AG04450 (cell line): ENCODE results near the gene PCSK6. TPM values are rescaled to one million over a fixed set of nuclear protein-coding genes. Genes with fewer than 3 reads are reported as not detected.

Experiments used
- CTCF ChIA-PET: fragments of 300-600, 350-600 bp; formaldehyde crosslinking; extraction: SDS; loops from one replicate; lab custom pipeline; 2022; ENCODE audit warnings: antibody characterized with exemption, inconsistent platforms; lab: Charles Lee
- POLR2A ChIA-PET: fragments of 350-600 bp; formaldehyde crosslinking; extraction: SDS; loops from one replicate; lab custom pipeline; 2021; ENCODE audit warnings: antibody characterized with exemption, inconsistent platforms; lab: Yijun Ruan, JAX
- DNase-seq: peaks from one replicate; pipeline ENCODE4 v3.0.0-alpha.2; 2011; ENCODE audit warnings: low read depth, low spot score
- H3K27ac ChIP-seq: one replicate; pipeline ENCODE4 v1.5.1; 2012; ENCODE audit warnings: low read depth, low read length, control low read depth
- H3K27me3 ChIP-seq: one replicate; pipeline ENCODE4 v1.6.0; 2012; ENCODE audit warnings: low read length; ENCODE audit not compliant: control insufficient read depth, insufficient read depth
- H3K4me3 ChIP-seq: 2 replicates; pipeline ENCODE4 v1.5.1; 2011; ENCODE audit warnings: mild to moderate bottlenecking, low read depth, low read length, control low read depth
- H3K9me3 ChIP-seq: 2 replicates; pipeline ENCODE4 v1.5.1; 2012; ENCODE audit warnings: low read length; ENCODE audit not compliant: control insufficient read depth, insufficient read depth
- CTCF ChIP-seq: IDR thresholded peaks from 2 replicates; pipeline ENCODE4 v1.5.1; 2011; ENCODE audit warnings: low read depth, low read length, control low read depth, inconsistent platforms
- polyA plus RNA-seq: library from polyadenylated mRNA; depleted of rRNA; stranded (reverse); fragments of >200 nt; gene quantifications from 2 replicates; pipeline ENCODE4 v1.2.3, GENCODE V29; 2011

PCSK6 gene
- polyA plus RNA-seq, 1 experiment, result 0.06 TPM

GRCh38 chr15:101354891-101355623 lies 134.4 kb downstream of the PCSK6 start:
- DNase-seq, result no peak
- H3K27ac ChIP-seq, result no peak overlapping the region
- H3K27me3 ChIP-seq, result peaks cover 3% of the 10 kb centered on the region
- no peak for TF ChIP-seq CTCF
- CTCF ChIA-PET, result no interaction called here
- H3K4me3 ChIP-seq, result no peak overlapping the region
- H3K9me3 ChIP-seq, result no peaks in the 10 kb centered on the region
- POLR2A ChIA-PET, result no interaction called here

GRCh38 chr15:101353240-101353639 lies 136.3 kb downstream of the PCSK6 start:
- ChIA-PET CTCF (no interaction called here), POLR2A (no interaction called here)
- Histone ChIP-seq H3K27me3 (peaks cover 3% of the 10 kb centered on the region), H3K27ac (no peak overlapping the region), H3K4me3 (no peak overlapping the region), H3K9me3 (no peaks in the 10 kb centered on the region)
- no peak for DNase-seq
- TF ChIP-seq CTCF, result no peak

- H3K27me3 ChIP-seq, result no peaks in the 10 kb centered on the region
- H3K9me3 ChIP-seq, result no peaks in the 10 kb centered on the region
- CTCF ChIA-PET, result no interaction called here
- POLR2A ChIA-PET, result no interaction called here
- no peak for DNase-seq
- no peak for TF ChIP-seq CTCF
- H3K27ac ChIP-seq, result no peak overlapping the region
- no peak overlapping the region for H3K4me3 ChIP-seq
Measured at GRCh38 chr15:101351736-101352135, 137.8 kb downstream of the PCSK6 start.

- CTCF ChIA-PET, result no interaction called here
- Histone ChIP-seq H3K27ac (no peak overlapping the region), H3K4me3 (no peak overlapping the region), H3K9me3 (no peaks in the 10 kb centered on the region), H3K27me3 (peaks cover 2% of the 10 kb centered on the region)
- DNase-seq, result no peak
- TF ChIP-seq CTCF, result no peak
- POLR2A ChIA-PET, result no interaction called here
Measured at GRCh38 chr15:101349047-101349951, 140.2 kb downstream of the PCSK6 start.

GRCh38 chr15:101348643-101349042 lies 140.9 kb downstream of the PCSK6 start:
- H3K4me3 ChIP-seq, result no peak overlapping the region
- no peak for TF ChIP-seq CTCF
- H3K27me3 ChIP-seq, result peaks cover 2% of the 10 kb centered on the region
- H3K9me3 ChIP-seq, result no peaks in the 10 kb centered on the region
- CTCF ChIA-PET, result no interaction called here
- POLR2A ChIA-PET, result no interaction called here
- DNase-seq, result no peak
- H3K27ac ChIP-seq, result no peak overlapping the region
